GM12878 (cell line): ENCODE results near the gene TMEM14B.

ENCODE experiments used
- ATF3 ChIP-seq: IDR thresholded peaks from 2 replicates; pipeline ENCODE4 v1.6.1; 2011; ENCODE audit warnings: low read depth, mild to moderate bottlenecking, low read length, moderate library complexity, borderline replicate concordance; ENCODE audit errors: extremely low read depth
- BHLHE40 ChIP-seq, 2 experiments: fragments of 450-650 bp in 1 of 2; IDR thresholded peaks; 2 replicates each; pipeline ENCODE4 v1.6.1; 2011 to 2017; ENCODE audit warnings: low read depth in 2 of 2, borderline replicate concordance in 1 of 2, improper control_type of control experiment in 1 of 2, low read length in 1 of 2, mild to moderate bottlenecking in 1 of 2
- CBX5 ChIP-seq: sonication (generic); IDR thresholded peaks from 2 replicates; pipeline ENCODE4 v1.6.1; 2016; ENCODE audit warnings: low read depth, moderate library complexity, mild to moderate bottlenecking, inconsistent platforms
- CEBPB ChIP-seq, 2 experiments: fragments of 150-350 bp in 1 of 2; IDR thresholded peaks; 2 replicates each; pipeline ENCODE4 v1.6.1; 2012 to 2014; ENCODE audit warnings: low read depth in 2 of 2, low read length in 2 of 2, borderline replicate concordance in 1 of 2, inconsistent platforms in 1 of 2
- CTCF ChIP-seq, 3 experiments: IDR thresholded peaks in 2 of 3; conservative IDR thresholded peaks in 1 of 3; 2 replicates each; pipeline ENCODE4 v1.5.1; 2011; ENCODE audit warnings: low read depth in 3 of 3, low read length in 3 of 3, mild to moderate bottlenecking in 3 of 3, control low read depth in 2 of 3, moderate library complexity in 2 of 3, inconsistent platforms in 1 of 3, mixed read lengths in 1 of 3; ENCODE audit not compliant: control insufficient read depth in 2 of 3, insufficient read depth in 1 of 3; ENCODE audit errors: extremely low read depth in 1 of 3
- E4F1 ChIP-seq: fragments of 450-650 bp; IDR thresholded peaks from 2 replicates; pipeline ENCODE4 v1.6.1; 2018; ENCODE audit warnings: borderline replicate concordance, mild to moderate bottlenecking; ENCODE audit not compliant: partially characterized antibody
- EP300 ChIP-seq, 2 experiments: fragments of 150-350 bp in 1 of 2; IDR thresholded peaks; 2 replicates each; pipeline ENCODE4 v1.6.1; 2011 to 2012; ENCODE audit warnings: low read depth in 2 of 2, low read length in 2 of 2, borderline replicate concordance in 1 of 2, improper control_type of control experiment in 1 of 2, inconsistent platforms in 1 of 2; ENCODE audit not compliant: control insufficient read depth in 1 of 2
- EZH2 ChIP-seq: IDR thresholded peaks from 2 replicates; pipeline ENCODE4 v1.6.1; 2012; ENCODE audit warnings: low read depth, mild to moderate bottlenecking, control low read depth, inconsistent platforms, low read length, borderline replicate concordance; ENCODE audit not compliant: control insufficient read depth
- NFIC ChIP-seq: IDR thresholded peaks from 2 replicates; pipeline ENCODE4 v1.6.1; 2012; ENCODE audit warnings: low read depth, mild to moderate bottlenecking, inconsistent platforms, low read length, moderate library complexity
- POLR2AphosphoS5 ChIP-seq: IDR thresholded peaks from 2 replicates; pipeline ENCODE4 v1.6.1; 2011; ENCODE audit warnings: mild to moderate bottlenecking, low read length, inconsistent platforms
- RAD21 ChIP-seq: IDR thresholded peaks from 2 replicates; pipeline ENCODE4 v1.6.1; 2011; ENCODE audit warnings: mild to moderate bottlenecking, low read depth, low read length, moderate library complexity; ENCODE audit not compliant: insufficient read depth
- ZNF592 ChIP-seq: fragments of 450-650 bp; IDR thresholded peaks from 2 replicates; pipeline ENCODE4 v1.6.1; 2017; ENCODE audit warnings: mild to moderate bottlenecking, moderate library complexity
- ZSCAN29 ChIP-seq: fragments of 450-650 bp; IDR thresholded peaks from 2 replicates; pipeline ENCODE4 v1.6.1; 2017; ENCODE audit warnings: mild to moderate bottlenecking, moderate library complexity

GRCh38 chr6:10723567-10723881 lies 24.1 kb upstream of the TMEM14B start:
- TF ChIP-seq BHLHE40 (IDR thresholded peaks at IDR 0.05; ENCODE audit: borderline replicate concordance in 1 of 2, low read depth in 2 of 2, low read length in 1 of 2) (no peak), CTCF (IDR thresholded peaks at IDR 0.05 in 2 of 3, conservative IDR thresholded peaks at IDR 0.05 in 1 of 3; ENCODE audit: control insufficient read depth in 2 of 3, extremely low read depth in 1 of 3, insufficient read depth in 1 of 3, low read depth in 3 of 3, low read length in 3 of 3) (no peak), NFIC (no peak), RAD21 (no peak), EZH2 (no peak), E4F1 (no peak), EP300 (IDR thresholded peaks at IDR 0.05; ENCODE audit: borderline replicate concordance in 1 of 2, control insufficient read depth in 1 of 2, low read depth in 2 of 2, low read length in 2 of 2) (no peak), CEBPB (IDR thresholded peaks at IDR 0.05; ENCODE audit: borderline replicate concordance in 1 of 2, low read depth in 2 of 2, low read length in 2 of 2) (no peak), POLR2AphosphoS5 (no peak), ZNF592 (no peak), ATF3 (no peak), CBX5 (no peak), ZSCAN29 (no peak)
